AG08396 (cell line): ENCODE measurements around the gene IGFLR1.
A peak's percentile ranks its signal among the peaks of the same experiment; 100 is the strongest.

ENCODE experiments used
- DNase-seq: peaks from one replicate; pipeline ENCODE4 v3.0.0; 2012; ENCODE audit warnings: low spot score, mixed read lengths

IGFLR1 gene

DNA sequence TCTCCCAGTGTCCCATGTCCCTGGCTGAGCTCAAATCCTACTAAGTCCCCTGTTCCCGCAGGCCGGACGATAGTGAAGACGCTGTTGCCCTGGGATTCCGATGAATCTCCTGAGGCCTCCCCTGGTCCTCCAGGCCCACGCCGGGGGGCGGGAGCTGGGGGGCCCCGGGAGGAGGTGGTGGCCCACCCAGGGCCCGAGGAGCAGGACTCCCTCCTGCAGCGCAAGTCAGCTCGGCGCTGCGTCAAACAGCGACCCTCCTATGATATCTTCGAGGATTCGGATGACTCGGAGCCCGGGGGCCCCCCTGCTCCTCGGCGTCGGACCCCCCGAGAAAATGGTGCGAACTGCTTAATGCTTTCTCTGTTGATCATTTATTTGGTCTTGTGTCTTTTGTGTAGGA, 18.6 kb downstream of the IGFLR1 start:
- DNase-seq = no peak

DNA sequence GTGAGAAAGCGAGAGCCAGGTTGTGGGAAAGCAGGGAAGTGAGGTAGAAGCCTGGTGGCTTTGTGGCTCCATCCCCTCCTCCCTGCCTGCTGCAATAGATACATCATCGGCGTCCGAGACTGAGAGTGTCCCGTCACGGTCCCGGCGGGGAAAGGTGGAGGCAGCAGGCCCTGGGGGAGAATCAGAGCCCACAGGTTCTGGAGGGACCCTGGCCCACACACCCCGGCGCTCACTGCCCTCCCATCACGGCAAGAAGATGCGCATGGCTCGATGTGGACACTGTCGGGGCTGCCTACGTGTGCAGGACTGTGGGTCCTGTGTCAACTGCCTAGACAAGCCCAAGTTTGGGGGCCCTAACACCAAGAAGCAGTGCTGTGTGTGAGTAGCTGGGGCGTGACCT, 19.4 kb downstream of the IGFLR1 start:
- DNase-seq = no peak

DNA sequence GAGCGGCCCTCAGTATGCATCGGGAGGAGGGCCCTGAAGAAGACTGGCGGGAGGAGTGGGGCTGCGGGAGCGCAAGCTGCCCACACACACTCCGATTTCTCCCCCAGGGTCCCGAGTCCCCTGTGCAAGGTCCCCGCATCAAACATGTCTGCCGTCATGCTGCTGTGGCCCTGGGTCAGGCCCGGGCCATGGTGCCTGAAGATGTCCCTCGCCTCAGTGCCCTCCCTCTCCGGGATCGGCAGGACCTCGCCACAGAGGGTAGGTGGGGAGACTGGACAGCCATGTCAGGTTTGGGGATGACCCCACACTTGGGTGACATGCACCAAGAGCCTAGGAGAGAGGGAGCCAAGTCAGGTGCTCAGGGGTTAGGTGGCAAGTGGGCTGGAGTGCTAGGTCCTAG, 19.8 kb downstream of the IGFLR1 start:
- DNase-seq = no peak

DNA sequence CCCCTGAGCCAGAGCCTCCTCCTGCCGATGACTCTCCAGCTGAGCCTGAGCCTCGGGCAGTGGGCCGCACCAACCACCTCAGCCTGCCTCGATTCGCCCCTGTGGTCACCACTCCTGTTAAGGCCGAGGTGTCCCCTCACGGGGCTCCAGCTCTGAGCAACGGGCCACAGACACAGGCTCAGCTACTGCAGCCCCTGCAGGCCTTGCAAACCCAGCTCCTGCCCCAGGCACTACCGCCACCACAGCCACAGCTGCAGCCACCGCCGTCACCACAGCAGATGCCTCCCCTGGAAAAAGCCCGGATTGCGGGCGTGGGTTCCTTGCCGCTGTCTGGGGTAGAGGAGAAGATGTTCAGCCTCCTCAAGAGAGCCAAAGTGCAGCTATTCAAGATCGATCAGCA, 20.9 kb downstream of the IGFLR1 start:
- DNase-seq = no peak

DNA sequence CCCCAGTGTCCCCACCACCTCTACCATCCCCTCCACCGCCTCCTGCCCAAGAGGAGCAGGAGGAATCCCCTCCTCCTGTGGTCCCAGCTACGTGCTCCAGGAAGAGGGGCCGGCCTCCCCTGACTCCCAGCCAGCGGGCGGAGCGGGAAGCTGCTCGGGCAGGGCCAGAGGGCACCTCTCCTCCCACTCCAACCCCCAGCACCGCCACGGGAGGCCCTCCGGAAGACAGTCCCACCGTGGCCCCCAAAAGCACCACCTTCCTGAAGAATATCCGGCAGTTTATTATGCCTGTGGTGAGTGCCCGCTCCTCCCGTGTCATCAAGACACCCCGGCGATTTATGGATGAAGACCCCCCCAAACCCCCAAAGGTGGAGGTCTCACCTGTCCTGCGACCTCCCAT, 21.6 kb downstream of the IGFLR1 start:
- no peak for DNase-seq

DNA sequence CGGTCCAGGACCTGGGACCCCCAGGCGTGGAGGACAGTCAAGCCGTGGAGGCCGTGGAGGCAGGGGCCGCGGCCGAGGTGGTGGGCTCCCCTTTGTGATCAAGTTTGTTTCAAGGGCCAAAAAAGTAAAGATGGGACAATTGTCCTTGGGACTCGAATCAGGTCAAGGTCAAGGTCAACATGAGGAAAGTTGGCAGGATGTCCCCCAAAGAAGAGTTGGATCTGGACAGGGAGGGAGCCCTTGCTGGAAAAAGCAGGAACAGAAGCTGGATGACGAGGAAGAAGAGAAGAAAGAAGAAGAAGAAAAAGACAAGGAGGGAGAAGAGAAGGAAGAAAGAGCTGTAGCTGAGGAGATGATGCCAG, 22.1 kb downstream of the IGFLR1 start:
- no peak for DNase-seq

DNA sequence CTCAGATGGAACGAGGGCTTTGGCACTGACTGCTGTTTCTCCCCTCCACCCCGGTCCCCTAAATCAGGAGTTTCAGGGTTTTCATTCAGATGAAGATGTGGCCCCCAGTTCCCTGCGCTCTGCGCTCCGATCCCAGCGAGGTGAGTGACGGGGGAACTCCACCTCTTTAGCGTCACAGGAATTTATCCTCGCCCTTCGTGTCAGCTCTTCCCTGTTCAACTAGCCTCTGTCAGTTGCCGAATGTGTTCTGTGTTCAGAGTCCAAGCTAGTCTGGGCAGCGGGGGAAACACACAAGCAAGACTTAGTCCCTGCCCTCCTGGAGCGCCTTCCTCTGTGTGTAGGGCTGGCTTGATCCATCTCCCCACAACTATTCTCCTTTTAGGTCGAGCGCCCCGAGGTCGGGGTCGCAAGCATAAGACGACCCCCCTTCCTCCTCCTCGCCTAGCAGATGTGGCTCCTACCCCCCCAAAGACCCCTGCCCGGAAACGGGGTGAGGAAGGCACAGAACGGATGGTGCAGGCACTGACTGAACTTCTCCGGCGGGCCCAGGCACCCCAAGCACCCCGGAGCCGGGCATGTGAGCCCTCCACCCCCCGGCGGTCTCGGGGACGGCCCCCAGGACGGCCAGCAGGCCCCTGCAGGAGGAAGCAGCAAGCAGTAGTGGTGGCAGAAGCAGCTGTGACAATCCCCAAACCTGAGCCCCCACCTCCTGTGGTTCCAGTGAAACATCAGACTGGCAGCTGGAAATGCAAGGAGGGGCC, 22.7 kb downstream of the IGFLR1 start:
- no peak for DNase-seq

DNA sequence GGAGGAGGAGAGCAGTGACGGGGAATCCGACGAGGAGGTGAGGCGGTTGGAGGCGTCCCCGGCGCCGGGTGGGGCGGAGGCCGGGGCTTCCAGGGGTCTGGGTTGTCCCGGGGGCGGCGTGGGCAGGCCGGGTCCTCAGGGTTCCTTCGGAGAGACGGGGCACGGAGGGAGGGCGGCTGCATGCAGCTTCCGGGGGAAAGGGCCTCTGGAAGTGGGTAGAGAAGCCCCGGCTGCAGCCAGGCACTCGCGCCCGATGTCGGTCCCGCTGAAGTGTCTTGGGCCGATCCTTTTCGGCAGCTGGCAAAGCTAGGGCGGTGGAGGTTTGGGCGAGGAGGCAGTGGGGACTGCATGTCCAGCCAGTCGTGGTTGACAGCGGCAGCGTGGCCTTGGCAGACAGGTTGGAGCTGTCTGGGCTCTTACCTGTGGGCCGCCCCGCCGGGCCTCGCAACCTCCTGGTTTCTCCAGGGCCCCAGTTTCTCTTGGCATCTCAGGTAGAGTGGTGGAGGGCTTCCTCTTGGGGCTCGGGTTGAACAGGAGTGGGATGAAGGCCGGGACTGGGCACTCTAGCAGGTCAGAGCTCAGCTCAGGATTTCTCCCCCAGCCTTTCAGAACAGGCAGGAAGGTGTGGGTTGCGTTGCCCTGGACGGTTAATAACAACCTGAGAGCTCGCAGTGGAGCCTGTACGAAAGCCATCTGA, 23.8 kb downstream of the IGFLR1 start:
- DNase-seq = peak; percentile 56

DNA sequence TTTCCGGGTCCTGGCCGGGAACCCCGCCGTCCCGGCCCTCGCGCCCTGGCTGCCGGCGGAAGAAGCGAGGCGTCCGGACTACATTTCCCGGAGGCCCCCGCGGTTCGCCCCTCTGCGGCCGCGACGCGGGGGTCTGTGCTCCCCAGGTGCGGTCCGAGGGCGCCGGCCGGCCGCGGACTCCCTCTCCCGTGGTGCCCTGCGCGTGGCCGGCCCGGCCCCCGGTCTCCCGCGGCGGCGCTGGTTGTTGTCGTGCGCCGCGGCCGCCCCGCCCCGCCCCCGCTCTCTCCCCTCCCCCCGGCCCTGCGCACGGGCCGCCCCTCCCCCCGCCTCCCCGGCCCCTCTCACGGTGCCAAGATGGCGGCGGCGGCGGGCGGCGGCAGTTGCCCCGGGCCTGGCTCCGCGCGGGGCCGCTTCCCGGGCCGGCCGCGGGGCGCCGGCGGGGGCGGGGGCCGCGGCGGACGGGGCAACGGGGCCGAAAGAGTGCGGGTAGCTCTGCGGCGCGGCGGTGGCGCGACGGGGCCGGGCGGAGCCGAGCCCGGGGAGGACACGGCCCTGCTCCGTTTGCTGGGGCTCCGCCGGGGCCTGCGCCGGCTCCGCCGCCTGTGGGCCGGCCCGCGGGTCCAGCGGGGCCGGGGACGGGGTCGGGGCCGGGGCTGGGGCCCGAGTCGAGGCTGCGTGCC, 24.4 kb downstream of the IGFLR1 start, which contains the start of gene KMT2B:
Gene KMT2B (plus strand): TSS at position 339 of the 680 bp plus-strand sequence. CDS start 16 bp downstream, at position 355.
- peak; percentile 99 for DNase-seq

DNA sequence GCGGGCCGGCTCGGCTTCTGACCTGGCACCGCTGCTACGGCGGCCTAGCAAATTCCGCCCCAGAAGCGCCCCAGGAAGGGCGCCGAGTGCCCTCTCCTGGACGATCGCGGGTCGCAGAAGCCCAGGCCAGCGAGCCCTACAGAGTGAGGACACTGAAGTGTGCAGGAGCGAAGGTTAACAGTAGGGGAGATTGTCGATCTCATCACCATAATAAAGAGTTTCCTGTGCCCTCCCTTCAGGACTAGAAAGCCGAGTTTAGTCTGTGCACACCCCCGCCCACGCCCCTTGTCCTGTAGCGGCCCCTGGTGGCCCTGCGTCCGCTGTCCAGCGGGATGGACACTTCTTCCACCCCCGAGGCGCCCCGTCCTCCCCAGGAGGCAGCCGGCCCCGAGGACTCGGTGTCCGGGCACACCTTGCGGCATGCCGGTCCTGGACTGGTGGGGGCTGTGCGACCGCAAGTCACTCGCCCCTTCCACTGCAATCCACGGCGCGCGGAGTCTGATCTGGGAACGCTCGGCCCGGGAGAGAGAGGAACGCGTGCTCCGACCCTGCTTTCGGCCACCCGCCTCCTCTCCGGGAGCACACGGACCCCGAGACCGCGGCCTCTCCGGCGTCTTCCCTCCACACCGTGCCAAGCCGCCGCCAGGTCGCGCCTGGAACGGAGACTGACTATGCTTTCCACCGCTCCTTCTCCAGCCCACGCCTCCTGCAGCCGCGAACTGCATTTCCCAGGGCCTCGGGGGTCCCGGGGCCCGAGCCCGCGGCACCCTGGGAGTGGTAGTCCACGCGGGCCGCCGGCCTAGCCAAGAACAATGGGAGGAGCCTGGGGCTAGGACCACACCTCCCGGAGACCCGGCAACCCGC, 25.2 kb downstream of the IGFLR1 start:
- DNase-seq = peak; percentile 95

DNA sequence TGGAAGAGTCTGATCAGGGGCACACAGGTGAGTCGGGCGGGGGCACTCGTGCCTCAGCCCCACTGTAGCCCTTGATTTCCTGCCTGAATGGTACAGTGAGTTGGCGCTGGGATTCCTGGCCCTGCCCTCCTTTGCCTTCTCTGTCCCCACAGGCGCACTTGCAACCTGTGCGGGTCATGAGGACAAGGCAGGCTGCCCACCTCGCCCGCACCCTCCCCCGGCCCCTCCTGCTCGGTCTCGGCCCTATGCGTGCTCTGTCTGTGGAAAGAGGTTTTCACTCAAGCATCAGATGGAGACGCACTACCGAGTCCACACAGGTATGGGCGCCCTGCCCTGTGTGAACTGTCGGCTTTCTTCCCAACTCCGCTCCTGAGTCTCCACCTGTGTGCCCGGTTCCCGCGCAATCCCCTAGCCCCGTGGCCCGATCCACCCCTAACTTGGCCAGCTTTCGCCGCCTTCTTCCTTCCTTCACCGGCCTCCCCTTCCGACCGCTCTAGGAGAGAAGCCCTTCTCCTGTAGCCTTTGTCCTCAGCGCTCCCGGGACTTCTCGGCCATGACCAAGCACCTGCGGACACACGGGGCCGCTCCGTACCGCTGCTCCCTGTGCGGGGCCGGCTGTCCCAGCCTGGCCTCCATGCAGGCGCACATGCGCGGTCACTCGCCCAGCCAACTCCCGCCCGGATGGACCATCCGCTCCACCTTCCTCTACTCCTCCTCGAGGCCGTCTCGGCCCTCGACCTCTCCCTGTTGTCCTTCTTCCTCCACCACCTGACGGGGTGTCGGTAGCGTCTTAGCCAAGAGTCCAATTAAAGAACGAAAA, 26.1 kb downstream of the IGFLR1 start:
- peak; percentile 76 for DNase-seq

DNA sequence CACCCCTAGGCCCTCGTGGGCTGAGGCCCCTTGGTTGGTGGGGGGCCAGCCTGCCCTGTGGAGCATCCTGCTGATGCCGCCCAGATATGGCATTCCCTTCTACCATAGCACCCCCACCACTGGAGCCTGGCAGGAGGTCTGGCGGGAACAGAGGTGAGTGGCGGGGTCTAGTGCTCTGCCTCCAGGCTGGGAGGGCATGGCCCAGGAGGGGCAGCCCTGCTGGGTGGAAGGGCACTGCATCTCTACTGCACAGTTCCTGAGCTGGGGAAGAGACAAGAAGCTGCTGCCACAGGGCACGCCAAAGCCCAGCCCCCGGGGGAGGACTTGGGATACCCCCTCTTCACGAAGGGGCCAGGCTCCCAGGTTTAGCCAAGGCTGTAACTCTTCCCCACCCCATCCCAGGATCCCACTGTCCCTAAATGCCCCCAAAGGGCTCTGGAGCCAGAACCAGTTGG, 26.9 kb downstream of the IGFLR1 start:
- DNase-seq = no peak

DNA sequence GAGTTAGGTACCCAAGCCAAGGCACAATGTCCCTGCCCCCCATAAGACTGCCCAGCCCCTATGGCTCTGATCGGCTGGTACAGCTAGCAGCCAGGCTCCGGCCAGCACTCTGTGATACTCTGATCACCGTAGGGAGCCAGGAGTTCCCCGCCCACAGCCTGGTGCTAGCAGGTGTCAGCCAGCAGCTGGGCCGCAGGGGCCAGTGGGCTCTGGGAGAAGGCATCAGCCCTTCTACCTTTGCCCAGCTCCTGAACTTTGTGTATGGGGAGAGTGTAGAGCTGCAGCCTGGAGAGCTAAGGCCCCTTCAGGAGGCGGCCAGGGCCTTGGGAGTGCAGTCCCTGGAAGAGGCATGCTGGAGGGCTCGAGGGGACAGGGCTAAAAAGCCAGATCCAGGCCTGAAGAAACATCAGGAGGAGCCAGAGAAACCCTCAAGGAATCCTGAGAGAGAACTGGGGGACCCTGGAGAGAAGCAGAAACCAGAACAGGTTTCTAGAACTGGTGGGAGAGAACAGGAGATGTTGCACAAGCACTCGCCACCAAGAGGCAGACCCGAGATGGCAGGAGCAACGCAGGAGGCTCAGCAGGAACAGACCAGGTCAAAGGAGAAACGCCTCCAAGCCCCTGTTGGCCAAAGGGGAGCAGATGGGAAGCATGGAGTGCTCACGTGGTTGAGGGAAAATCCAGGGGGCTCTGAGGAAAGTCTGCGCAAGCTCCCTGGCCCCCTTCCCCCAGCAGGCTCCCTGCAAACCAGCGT, 27.5 kb downstream of the IGFLR1 start:
- no peak for DNase-seq

DNA sequence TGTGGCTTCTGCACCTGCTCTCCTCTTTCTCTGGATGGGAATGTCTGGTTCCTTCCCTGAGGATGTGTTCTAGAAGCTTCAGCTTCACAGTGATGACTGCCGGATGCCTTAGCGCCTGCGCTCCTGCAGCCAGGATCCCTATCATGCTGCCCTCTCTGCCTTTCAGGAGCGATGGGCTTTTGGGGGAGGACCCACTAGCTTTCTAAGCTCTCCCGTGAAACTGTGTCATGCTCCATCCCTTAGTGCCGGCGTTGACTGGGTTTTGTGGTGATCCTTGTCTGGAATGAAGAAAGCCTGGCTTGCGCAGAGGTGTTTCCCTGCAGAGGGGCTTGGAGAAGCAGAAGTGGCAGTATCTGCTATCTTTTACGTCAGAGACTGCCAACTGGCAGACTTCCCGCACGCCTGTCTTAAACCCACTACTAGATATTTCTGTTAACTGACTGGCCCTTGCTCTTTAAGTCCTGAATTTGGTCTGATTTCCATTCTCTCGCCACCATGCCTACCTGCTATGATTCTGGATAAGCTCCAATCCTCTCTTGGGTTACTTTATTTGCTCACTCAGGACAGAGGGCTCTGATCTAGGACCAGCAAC, 28.3 kb downstream of the IGFLR1 start:
- no peak for DNase-seq

DNA sequence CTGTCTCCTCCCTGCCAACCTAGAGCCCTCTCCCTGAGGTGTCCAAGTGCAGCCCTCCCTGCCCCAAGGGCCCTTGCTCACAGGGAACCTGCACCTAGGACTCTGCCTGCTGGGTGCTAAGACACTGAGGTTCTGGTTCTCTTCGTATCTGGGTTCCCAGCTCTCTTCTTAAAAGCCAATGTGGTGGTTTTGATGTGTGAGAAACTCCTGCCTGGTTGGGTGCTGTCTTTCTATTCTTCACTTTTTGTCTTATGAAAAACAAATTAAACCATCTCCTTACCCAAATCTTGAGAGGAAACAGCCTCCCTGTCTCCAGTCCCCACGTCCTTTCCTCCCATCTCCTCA, 28.8 kb downstream of the IGFLR1 start:
- DNase-seq = no peak

DNA sequence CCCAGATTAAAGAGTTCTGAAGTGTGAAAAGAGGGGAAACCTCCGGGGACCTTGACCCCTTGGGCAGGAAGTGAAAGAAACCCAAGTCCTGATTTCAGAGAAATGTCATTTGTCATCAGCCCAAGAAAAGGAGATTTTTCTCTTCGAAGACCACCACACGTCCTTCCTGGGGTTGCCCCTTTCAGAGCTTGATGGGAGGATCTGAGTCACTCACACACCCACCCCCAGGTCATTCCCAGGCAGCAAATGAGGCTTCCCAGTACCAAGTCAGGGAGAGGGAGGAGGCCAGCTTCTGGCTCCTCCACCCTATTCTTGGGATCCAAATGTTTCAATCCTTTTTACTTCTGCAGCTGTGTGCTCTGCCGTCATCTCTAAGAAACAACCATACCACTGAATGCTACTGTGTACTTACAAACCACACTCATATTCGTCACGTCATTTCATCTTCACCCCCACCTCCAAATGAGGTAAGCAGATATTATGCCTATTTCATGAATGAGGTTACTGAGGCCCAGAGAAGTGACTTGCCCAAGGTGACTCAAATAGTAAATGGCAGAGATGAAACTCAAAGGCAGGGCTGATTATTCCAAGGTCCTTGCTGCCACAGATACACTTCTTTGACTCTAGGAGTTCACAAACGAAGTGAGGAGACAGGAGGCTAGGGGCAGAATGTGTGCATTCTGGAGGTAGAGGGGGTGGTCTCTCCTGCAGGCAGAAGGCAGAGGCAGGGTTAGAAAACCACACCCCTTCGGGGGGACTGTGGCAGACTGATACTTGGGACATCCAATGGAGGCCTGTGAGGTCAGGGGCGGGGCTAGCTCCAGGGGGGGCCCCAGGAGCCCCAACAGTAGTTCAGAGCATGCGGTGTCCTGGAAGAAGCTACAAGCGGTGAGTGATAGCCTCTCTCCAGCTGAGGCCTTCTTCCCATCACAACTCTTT, 29.4 kb downstream of the IGFLR1 start:
- no peak for DNase-seq

DNA sequence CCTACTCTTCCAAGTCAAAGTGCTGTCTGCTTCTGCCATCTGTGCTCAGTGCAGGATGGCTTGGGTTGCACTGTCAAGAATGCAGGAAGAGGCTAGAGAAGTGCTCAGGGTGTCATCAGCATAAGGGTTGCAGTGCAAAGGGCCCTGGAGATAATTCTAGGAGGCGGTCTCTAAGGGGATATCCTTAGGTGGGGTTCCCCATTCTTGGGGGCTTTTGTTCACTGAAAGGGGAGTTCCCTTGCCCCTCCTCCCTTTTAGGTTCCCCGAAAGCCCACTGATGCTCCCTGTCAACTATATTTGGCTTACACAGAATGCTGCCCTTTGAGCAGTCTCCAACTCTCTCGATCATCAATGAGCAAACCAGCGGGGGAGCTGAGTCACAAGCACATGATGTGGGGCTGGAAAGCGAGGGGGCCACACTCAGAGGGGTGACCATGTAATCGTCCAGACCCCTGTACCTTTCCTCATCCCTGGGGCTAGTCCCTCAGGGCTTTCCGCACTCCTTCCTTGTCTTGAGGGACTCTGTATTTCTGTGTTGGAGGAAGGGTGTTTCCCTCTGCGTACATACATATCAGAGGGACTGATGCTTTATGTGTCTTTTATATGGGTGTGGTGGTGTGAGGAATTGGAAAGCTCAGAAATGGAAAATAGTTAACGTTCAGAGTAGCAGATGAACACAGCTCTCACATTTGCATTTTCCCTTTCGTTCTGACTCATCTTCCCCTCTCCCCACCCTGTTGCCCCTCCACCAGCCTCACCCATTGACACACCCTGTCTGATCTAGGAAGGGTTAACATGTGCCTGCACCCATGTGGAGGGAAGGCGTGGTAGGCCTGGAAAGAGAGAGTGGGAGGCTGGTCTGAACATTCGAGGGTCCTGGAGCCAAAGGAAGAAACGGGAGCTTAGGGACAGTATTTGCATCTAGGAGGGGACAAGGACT, 31.2 kb downstream of the IGFLR1 start:
- DNase-seq = no peak

DNA sequence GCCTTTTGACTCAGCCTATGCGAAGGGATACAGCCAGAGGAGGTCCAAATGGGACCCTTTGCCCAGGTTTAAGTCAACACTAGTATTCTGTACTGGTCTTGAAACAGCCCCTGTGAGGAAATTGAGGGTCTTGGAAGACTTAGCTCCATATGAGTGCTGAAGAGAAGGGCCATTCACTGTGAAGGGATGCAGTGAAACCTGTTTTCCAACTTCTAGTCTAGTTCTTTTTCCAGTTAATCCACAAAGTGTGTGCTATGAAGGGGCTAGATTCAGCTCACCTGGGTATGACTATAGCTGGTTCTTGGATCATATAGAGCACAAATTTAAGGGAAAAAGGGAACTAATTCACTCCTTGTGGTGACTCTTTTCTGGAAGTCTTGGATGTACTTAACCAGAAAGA, 33.9 kb downstream of the IGFLR1 start:
- DNase-seq = no peak
